22Rv1 (cell line): ENCODE data around the gene RBMS1.

Experiments used
- ZFX ChIP-seq: fragments of 450-650 bp; IDR thresholded peaks from 2 replicates; pipeline ENCODE4 v1.6.1; 2017; ENCODE audit warnings: antibody characterized with exemption, borderline replicate concordance
- TF ChIP-seq, protein P1 (sequence below): fragments of 450-650 bp; IDR thresholded peaks from 2 replicates; pipeline ENCODE4 v1.5.1; 2017; ENCODE audit warnings: mild to moderate bottlenecking

DNA sequence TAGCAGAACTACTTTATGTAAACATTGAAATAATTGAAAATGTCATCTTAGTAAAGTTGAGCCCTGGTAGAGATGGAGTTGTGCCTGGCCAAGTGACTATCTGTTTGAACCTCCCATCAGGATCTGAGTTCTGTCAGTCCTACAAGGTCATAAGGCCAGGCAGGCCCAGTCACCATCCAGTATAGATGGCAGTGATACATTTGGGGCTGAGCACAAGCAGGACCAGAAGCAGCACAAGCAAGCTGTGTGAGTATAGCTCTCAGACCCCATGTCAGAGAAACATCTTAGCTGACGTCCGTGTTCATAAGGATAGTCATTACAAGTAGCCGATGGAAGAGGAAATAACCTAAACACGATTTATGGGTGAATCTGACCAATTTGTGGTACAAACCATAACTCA, 44.5 kb upstream of the RBMS1 start:
- TF ChIP-seq, protein P1, sequence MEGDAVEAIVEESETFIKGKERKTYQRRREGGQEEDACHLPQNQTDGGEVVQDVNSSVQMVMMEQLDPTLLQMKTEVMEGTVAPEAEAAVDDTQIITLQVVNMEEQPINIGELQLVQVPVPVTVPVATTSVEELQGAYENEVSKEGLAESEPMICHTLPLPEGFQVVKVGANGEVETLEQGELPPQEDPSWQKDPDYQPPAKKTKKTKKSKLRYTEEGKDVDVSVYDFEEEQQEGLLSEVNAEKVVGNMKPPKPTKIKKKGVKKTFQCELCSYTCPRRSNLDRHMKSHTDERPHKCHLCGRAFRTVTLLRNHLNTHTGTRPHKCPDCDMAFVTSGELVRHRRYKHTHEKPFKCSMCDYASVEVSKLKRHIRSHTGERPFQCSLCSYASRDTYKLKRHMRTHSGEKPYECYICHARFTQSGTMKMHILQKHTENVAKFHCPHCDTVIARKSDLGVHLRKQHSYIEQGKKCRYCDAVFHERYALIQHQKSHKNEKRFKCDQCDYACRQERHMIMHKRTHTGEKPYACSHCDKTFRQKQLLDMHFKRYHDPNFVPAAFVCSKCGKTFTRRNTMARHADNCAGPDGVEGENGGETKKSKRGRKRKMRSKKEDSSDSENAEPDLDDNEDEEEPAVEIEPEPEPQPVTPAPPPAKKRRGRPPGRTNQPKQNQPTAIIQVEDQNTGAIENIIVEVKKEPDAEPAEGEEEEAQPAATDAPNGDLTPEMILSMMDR, result no peak
- TF ChIP-seq ZFX, result no peak
